ENCODE data around the gene VLDLR. TPM values are rescaled to one million over a fixed set of nuclear protein-coding genes. Genes with fewer than 3 reads are reported as not detected.

VLDLR gene
- total and polyA plus RNA-seq, 2 of the 8 experiments (the other 6 are each of a cell fraction or from before 2014, with no cell fraction given), result 24.2 to 49.1 TPM

DNA sequence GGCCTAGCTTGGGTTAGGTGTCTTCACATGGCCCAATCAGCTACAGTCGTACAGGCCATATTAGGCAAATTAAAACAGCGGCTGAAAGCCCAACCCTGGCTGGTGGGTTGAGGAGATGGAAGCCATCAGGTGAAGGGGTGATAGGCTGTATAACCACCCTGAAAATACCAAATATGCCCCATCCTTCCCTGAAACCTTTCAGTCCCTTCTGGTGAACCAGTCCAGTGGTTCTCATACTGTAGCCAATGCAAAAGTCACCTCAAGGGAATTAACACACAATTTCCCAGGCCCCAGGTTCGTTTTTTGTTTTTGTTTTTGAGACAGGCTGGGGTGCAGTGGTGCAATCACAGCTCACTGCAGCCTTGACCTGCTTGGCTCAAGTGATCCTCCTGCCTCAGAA is 75.9 kb downstream of the VLDLR start (continued):
- TF ChIP-seq, protein P1, sequence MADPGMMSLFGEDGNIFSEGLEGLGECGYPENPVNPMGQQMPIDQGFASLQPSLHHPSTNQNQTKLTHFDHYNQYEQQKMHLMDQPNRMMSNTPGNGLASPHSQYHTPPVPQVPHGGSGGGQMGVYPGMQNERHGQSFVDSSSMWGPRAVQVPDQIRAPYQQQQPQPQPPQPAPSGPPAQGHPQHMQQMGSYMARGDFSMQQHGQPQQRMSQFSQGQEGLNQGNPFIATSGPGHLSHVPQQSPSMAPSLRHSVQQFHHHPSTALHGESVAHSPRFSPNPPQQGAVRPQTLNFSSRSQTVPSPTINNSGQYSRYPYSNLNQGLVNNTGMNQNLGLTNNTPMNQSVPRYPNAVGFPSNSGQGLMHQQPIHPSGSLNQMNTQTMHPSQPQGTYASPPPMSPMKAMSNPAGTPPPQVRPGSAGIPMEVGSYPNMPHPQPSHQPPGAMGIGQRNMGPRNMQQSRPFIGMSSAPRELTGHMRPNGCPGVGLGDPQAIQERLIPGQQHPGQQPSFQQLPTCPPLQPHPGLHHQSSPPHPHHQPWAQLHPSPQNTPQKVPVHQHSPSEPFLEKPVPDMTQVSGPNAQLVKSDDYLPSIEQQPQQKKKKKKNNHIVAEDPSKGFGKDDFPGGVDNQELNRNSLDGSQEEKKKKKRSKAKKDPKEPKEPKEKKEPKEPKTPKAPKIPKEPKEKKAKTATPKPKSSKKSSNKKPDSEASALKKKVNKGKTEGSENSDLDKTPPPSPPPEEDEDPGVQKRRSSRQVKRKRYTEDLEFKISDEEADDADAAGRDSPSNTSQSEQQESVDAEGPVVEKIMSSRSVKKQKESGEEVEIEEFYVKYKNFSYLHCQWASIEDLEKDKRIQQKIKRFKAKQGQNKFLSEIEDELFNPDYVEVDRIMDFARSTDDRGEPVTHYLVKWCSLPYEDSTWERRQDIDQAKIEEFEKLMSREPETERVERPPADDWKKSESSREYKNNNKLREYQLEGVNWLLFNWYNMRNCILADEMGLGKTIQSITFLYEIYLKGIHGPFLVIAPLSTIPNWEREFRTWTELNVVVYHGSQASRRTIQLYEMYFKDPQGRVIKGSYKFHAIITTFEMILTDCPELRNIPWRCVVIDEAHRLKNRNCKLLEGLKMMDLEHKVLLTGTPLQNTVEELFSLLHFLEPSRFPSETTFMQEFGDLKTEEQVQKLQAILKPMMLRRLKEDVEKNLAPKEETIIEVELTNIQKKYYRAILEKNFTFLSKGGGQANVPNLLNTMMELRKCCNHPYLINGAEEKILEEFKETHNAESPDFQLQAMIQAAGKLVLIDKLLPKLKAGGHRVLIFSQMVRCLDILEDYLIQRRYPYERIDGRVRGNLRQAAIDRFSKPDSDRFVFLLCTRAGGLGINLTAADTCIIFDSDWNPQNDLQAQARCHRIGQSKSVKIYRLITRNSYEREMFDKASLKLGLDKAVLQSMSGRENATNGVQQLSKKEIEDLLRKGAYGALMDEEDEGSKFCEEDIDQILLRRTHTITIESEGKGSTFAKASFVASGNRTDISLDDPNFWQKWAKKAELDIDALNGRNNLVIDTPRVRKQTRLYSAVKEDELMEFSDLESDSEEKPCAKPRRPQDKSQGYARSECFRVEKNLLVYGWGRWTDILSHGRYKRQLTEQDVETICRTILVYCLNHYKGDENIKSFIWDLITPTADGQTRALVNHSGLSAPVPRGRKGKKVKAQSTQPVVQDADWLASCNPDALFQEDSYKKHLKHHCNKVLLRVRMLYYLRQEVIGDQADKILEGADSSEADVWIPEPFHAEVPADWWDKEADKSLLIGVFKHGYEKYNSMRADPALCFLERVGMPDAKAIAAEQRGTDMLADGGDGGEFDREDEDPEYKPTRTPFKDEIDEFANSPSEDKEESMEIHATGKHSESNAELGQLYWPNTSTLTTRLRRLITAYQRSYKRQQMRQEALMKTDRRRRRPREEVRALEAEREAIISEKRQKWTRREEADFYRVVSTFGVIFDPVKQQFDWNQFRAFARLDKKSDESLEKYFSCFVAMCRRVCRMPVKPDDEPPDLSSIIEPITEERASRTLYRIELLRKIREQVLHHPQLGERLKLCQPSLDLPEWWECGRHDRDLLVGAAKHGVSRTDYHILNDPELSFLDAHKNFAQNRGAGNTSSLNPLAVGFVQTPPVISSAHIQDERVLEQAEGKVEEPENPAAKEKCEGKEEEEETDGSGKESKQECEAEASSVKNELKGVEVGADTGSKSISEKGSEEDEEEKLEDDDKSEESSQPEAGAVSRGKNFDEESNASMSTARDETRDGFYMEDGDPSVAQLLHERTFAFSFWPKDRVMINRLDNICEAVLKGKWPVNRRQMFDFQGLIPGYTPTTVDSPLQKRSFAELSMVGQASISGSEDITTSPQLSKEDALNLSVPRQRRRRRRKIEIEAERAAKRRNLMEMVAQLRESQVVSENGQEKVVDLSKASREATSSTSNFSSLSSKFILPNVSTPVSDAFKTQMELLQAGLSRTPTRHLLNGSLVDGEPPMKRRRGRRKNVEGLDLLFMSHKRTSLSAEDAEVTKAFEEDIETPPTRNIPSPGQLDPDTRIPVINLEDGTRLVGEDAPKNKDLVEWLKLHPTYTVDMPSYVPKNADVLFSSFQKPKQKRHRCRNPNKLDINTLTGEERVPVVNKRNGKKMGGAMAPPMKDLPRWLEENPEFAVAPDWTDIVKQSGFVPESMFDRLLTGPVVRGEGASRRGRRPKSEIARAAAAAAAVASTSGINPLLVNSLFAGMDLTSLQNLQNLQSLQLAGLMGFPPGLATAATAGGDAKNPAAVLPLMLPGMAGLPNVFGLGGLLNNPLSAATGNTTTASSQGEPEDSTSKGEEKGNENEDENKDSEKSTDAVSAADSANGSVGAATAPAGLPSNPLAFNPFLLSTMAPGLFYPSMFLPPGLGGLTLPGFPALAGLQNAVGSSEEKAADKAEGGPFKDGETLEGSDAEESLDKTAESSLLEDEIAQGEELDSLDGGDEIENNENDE (IDR thresholded peaks at IDR 0.05; ENCODE audit: insufficient replicate concordance, low read length), result no peak
- TF ChIP-seq KDM1A (IDR thresholded peaks at IDR 0.05; ENCODE audit: borderline replicate concordance, low read length), result no peak
- TF ChIP-seq RNF2 (IDR thresholded peaks at IDR 0.05; ENCODE audit: borderline replicate concordance, low read depth, low read length, missing control alignments, poor library complexity, severe bottlenecking), result no peak
- TF ChIP-seq SIX5 (IDR thresholded peaks at IDR 0.05; ENCODE audit: low read depth, low read length), result no peak
- TF ChIP-seq TEAD4 (IDR thresholded peaks at IDR 0.05; ENCODE audit: low read depth, low read length), result no peak
- no peak for TF ChIP-seq RFX5 (IDR thresholded peaks at IDR 0.05; ENCODE audit: borderline replicate concordance, low read depth, low read length)
- no peak for TF ChIP-seq BACH1 (IDR thresholded peaks at IDR 0.05; ENCODE audit: low read length)
